ENCODE data around the gene CDC42EP5.

Gene CDC42EP5

GRCh38 chr19:54424660-54425381 is 48.3 kb downstream of the CDC42EP5 start:
- DNase-seq = no peak

- DNase-seq = no peak
Observed at GRCh38 chr19:54424201-54424600, 48.9 kb downstream of the CDC42EP5 start.

- DNase-seq = no peak
Observed at GRCh38 chr19:54422136-54422535, 51.0 kb downstream of the CDC42EP5 start.

- DNase-seq = no peak
Observed at GRCh38 chr19:54421521-54421920, 51.6 kb downstream of the CDC42EP5 start.

- no peak for DNase-seq
Observed at GRCh38 chr19:54421169-54421516, 52.0 kb downstream of the CDC42EP5 start.

- no peak for DNase-seq
Observed at GRCh38 chr19:54420383-54421168, 52.5 kb downstream of the CDC42EP5 start.

GRCh38 chr19:54420068-54420382 is 53.1 kb downstream of the CDC42EP5 start:
- no peak for DNase-seq

GRCh38 chr19:54418930-54419800 is 53.9 kb downstream of the CDC42EP5 start:
- no peak for DNase-seq

GRCh38 chr19:54418030-54418929 is 54.8 kb downstream of the CDC42EP5 start:
- DNase-seq = peak in 1 of 2 experiments; percentile 33

GRCh38 chr19:54416695-54417491 is 56.2 kb downstream of the CDC42EP5 start:
- DNase-seq = no peak

- no peak for DNase-seq
Observed at GRCh38 chr19:54415901-54416673, 57.0 kb downstream of the CDC42EP5 start.

GRCh38 chr19:54415208-54415900 is 57.7 kb downstream of the CDC42EP5 start, which contains the start of gene TTYH1:
Gene TTYH1, plus strand, starts transcription at chr19:54415464. Its CDS starts 89 bp downstream, at chr19:54415553.
- peak; percentile 40 to 41 for DNase-seq

Measured in activated CD4-positive, alpha-beta T cell treated with anti-CD3 and anti-CD28 coated beads, Interleukin-2, amount 50 U/mL, for 48 hours (primary cell).